ENCODE data around the gene POLR1B.

GRCh38 chr2:112584134-112584890 lies 42.0 kb downstream of the POLR1B start, which contains the start of gene CHCHD5:
- TF ChIP-seq CTCF (conservative IDR thresholded peaks at IDR 0.05; ENCODE audit: low read depth, low read length) (peak; percentile 38), EZH2 (IDR thresholded peaks at IDR 0.05; ENCODE audit: borderline replicate concordance, low read depth, low read length, poor library complexity, severe bottlenecking) (no peak)

All from A673 (cell line).